Stimulated activated CD4-positive, alpha-beta T cell treated with anti-CD3 and anti-CD28 coated beads, Interleukin-1b, Interleukin-23, amount 100 ng/mL, for 1 hour (primary cell): ENCODE results near the gene GTF3C5.
"Not testable (repeated sequence)": the region's sequence is repeated elsewhere in the genome, so short reads cannot be mapped to it uniquely, and the experiment has no call there.

ENCODE experiments used
- DNase-seq, 2 donors: peaks; one replicate each; pipeline ENCODE4 v3.0.0-alpha.2; 2020; ENCODE audit warnings: low read depth in 2 of 2

The GTF3C5 gene

DNA sequence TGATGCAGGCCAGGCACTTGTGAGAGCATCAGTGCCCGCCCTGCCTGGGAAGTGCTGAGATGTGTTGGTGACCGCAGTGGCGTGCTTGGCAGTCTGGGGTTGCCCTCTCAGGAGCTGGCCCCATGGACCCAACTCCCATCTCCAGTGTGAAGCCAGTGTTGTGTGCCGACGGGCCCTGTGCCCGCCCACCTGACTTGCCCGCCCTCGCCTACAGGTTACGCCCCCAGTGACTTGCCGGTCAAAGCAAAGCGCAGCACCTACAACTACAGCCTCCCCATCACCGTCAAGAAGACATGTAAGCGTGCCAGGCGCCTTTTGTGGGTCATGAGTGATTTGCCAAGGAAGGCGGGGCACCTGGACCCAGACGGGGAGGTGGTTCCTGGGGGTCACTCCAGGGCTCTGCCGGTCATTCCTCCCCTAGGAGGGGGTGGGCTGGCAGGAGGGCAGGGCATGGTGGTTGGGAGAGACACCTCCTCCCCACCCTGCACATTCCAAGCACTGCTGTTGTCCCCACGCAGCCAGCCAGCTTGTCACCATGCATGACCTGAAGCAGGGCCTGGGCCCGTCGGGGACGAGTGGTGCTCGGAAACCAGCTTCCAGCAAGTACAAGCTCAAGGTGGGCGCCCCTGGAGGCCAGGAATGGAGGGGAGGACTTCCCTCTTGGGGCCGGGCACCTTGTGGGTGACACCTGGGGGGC, 23.5 kb downstream of the GTF3C5 start:
- DNase-seq: no peak

DNA sequence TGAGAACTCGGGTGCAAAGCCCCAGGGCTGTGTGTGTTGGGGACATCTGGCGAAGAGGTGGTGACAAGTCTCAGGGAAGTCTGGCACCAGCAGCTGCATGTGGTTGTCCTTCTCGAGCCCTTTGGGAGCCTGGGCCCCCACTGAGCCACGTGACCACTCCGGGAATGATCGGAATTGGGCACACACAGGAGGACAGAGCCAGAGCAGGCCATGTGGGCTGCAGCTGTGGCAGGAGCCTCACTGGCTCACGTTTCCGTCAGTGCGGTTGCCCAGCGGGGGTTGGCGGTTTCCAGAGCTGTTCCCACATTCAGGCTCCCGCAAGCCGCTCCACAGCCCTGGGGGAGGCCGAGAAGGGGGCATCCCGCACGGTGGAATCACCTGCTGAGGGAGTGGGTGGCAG, 24.2 kb downstream of the GTF3C5 start:
- no peak for DNase-seq

DNA sequence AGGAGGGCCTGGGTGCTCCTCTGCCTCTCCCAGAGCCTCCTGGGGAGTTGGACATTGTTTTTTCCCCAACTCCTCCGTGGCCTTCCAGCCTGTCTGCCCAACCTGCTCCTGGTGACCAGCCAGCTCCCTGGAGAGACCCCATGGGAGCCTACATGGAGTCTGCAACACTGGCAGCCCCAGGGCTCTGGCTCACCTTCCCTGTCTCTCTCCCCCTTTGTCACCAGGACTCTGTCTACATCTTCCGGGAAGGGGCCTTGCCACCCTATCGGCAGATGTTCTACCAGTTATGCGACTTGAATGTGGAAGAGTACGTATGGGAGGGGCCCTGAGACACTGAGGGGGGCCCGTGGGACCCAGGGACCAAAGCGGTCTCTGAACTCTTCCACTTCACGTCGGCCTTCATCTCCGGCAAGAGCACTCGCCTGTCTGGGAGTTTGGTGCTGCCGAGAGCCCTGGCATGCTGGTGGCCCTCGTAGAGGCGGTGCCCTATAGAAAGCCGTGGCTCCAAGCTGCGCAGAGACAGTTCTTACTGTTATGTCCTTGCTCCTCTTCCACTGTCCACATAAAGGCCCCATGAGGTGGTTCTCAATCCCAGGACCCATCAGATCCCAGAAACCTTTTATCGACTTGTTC, 25.1 kb downstream of the GTF3C5 start:
- no peak for DNase-seq

DNA sequence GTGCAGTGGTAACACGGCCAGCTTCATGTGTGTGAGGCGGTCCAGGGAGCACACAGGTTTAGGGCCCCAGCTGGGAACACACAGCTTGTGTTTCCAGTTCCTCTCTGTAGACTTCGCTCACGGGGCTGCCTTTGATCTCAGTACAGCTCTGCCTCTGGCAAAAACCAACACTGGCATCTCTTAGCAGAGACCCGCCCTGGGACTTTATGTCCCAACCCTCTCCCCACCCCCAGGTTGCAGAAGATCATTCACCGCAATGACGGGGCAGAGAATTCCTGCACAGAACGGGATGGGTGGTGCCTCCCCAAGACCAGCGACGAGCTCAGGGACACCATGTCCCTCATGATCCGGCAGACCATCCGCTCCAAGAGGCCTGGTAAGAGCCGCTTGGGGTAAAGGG, 25.7 kb downstream of the GTF3C5 start:
- DNase-seq: no peak

DNA sequence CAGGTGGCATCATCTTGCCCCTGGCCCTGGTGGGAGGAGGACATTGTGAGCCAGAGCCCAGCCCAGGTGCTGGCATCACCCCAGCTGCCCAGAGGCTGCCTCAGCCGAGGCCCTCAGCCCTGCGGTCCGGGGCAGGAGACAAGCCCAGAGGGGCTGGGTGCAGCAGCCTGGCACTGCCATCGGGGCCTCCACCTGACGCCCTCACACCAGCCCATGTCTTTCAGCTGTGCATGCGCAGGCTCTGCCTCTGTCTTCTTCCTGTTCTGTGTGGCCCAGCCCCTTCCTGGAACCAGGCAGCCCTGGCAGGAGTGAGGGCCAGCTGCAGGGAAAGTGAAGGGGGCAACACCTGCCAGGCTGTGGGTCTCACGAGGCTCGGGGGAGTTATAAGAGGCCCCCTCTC, 26.2 kb downstream of the GTF3C5 start:
- DNase-seq: no peak

DNA sequence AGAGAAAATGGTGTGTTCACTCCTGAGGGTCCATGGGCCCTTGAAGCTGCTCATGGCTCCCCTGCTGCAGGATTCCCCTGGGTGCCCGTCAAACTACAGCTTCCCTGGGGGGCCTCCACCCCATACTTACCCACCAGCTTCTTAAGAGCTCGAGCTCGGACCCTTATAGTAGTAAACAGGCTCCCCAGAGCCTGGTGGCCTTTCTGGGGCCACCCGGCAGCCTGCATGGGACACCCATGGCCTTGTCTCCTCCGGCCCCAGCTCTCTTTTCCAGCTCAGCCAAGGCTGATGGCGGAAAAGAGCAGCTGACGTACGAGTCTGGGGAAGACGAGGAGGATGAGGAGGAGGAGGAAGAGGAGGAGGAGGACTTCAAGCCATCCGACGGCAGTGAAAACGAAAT, 26.8 kb downstream of the GTF3C5 start:
- DNase-seq: no peak

DNA sequence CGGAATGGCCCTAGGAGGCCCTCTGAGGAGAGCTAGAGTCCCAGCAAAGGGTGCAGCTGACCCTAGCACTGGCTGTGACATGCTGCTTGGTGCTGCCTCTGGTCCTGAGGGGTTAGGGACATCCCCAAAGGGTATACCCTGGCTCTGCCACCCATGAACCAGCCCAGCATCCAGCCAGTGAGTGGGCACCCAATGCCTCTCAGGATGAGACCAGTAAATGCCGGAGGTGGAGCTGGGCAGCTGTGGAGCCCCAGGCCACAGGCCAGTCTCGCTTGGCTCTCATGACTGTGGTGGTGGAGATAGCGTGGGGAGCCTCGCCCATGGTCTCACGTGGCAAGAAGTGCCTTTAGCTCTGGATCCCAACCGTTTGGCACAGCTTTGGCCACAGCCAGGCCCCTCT, 27.3 kb downstream of the GTF3C5 start:
- no peak for DNase-seq

DNA sequence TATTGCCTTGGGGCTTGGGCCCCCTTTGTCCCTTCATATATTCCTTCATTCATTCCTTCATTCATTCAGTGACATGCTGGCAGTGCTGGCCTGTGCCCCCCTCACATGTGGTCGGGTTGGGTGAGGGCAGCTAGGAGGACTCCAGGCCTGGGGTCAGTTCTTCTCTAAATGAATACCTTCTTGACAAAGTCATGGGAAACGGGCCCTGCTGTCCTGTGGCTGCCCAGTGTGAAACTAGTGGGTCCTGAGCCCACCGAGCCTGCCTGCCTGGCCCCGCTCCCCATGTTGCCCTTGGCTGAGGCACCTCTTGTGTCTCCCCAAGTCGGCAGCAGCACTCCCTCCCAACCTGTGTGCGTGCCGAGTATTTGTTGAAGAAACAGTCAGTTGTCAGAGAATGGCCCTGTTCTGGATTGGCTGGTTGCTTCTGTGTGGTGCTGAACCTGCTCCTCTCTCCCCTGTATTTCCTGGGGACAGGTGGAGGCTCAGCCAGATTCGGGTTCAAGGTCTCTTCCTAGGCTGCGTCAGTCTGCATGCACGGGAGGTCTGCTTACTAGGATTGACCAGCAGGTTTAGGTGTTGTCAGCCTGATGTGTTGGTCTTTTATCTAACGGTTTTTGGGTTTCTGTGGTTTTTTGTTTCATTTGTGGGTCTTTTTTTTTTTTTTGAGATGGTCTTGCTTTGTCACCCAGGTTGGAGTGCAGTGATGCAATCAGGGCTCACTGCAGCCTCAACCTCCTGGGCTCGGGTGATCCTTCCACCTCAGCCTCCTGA, 27.9 kb downstream of the GTF3C5 start:
- no peak for DNase-seq

DNA sequence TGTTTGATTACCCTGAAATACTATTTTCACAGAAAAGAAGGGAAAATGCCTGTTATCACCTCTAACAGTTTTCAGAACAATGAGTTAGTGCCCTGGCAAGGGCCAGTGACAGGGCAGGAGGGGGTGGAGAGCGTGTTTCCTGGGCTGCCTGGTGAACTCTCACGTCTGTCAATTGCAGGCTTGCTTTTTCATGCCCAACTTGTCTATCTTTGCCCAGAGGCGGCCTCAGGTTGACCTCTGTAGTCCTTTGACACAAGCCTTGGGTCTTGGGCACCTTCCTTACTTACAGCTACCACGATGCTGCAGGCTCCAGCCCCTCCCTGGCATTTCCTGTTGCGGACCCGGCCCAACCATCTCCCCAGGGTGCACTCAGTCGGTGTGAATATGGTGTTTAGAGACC, 28.8 kb downstream of the GTF3C5 start:
- DNase-seq: no peak

DNA sequence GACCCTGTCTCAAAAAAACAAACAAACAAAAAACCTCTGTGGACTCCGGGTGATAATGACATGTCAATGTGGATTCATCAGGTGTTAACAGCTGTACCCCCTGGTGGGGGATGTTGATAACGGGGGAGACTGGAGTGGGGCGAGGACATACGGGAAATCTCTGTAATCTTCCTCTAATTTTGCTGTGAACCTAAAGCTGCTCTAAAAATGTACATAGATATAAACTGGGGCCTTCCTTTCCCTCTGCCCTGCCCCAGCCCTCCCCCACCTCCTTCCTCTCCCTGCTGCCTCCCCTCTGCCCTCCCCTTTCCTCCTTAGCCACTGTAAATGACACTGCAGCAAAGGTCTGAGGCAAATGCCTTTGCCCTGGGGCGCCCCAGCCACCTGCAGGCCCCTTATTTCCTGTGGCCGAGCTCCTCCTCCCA, 29.6 kb downstream of the GTF3C5 start:
- no peak for DNase-seq

DNA sequence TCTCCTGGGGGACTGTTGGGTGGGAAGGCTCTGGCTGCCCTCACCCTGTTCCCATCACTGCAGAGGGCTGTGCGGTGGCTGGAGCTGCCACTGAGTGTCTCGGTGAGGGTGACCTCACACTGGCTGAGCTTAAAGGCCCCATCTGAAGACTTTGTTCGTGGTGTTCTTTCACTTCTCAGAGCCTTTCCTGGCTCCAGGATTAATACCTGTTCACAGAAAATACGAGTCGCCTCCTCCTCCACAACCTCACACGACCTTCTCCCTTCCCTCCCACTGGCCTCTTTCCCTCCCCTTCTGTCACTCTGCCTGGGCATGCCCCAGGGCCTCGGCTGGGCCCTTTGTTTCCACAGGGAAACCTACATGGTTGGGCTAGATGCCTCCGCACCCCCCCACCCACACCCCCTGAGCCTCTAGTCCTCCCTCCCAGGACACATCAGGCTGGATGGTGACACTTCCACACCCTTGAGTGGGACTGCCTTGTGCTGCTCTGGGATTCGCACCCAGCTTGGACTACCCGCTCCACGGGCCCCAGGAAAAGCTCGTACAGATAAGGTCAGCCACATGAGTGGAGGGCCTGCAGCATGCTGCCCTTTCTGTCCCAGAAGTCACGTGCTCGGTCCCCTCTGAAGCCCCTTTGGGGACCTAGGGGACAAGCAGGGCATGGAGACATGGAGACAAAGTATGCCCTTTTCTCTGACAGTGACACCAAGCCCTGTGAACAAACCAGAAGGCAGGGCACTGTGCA, 30.4 kb downstream of the GTF3C5 start:
- not testable (repeated sequence) for DNase-seq

DNA sequence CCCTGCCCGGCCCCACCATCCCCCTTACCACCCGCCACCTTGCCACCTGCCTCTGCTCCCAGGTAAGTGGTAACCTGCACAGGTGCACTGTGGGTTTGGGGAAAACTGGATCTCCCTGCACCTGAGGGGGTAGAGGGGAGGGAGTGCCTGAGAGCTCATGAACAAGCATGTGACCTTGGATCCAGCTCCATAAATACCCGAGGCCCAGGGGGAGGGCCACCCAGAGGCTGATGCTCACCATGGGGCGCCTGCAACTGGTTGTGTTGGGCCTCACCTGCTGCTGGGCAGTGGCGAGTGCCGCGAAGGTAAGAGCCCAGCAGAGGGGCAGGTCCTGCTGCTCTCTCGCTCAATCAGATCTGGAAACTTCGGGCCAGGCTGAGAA, 31.0 kb downstream of the GTF3C5 start, which contains the start of gene CEL:
Gene CEL (plus strand): TSS at position 218 of the 382 bp plus-strand sequence. CDS start 22 bp downstream, at position 240.
- not testable (repeated sequence) for DNase-seq

DNA sequence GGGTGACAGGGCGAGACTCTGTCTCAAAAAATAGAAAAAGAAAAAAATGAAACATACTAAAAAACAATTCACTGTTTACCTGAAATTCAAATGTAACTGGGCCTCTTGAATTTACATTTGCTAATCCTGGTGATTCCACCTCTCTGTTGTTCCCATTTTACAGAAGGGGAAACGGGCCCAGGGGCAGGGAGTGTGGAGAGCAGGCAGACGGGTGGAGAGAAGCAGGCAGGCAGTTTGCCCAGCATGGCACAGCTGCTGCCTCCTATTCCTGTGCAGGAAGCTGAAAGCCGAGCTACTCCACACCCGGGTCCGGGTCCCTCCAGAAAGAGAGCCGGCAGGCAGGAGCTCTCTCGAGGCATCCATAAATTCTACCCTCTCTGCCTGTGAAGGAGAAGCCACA, 31.8 kb downstream of the GTF3C5 start:
- not testable (repeated sequence) for DNase-seq

DNA sequence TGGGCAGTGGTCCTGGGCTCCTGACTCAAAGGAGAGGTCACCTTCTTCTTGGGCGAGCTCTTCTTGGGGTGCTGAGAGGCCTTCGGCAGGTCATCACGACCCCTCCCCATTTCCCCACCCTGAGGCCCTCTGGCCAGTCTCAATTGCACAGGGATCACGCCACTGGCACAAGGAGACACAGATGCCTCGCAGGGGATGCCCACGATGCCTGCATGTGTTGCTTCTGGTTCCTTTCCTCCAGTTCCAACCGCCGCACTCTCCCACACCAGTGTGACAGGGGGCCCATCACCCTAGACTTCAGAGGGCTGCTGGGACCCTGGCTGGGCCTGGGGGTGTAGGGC, 32.3 kb downstream of the GTF3C5 start:
- no peak for DNase-seq

DNA sequence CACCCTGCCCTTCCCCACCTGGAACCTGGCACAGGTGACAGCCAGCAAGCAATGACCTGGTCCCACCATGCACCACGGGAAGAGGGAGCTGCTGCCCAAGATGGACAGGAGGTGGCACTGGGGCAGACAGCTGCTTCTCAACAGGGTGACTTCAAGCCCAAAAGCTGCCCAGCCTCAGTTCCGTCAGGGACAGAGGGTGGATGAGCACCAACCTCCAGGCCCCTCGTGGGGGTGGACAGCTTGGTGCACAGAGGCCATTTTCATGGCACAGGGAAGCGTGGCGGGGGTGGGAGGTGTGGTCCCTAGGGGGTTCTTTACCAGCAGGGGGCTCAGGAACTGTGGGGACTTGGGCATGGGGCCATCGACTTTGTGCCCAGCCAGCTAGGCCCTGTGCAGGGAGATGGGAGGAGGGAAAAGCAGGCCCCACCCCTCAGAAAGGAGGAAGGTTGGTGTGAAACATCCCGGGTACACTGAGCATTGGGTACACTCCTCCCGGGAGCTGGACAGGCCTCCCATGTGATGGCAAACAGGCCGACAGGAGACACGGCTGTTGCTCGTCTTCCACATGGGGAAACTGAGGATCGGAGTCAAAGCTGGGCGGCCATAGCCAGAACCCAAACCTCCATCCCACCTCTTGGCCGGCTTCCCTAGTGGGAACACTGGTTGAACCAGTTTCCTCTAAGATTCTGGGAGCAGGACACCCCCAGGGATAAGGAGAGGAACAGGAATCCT, 32.9 kb downstream of the GTF3C5 start:
- DNase-seq: no peak

DNA sequence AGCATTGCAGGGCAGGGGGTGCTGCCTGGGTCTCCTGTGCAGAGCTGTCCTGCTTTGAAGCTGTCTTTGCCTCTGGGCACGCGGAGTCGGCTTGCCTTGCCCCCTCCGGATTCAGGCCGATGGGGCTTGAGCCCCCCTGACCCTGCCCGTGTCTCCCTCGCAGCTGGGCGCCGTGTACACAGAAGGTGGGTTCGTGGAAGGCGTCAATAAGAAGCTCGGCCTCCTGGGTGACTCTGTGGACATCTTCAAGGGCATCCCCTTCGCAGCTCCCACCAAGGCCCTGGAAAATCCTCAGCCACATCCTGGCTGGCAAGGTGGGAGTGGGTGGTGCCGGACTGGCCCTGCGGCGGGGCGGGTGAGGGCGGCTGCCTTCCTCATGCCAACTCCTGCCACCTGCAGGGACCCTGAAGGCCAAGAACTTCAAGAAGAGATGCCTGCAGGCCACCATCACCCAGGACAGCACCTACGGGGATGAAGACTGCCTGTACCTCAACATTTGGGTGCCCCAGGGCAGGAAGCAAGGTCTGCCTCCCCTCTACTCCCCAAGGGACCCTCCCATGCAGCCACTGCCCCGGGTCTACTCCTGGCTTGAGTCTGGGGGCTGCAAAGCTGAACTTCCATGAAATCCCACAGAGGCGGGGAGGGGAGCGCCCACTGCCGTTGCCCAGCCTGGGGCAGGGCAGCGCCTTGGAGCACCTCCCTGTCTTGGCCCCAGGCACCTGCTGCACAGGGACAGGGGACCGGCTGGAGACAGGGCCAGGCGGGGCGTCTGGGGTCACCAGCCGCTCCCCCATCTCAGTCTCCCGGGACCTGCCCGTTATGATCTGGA, 33.7 kb downstream of the GTF3C5 start:
- DNase-seq: no peak

DNA sequence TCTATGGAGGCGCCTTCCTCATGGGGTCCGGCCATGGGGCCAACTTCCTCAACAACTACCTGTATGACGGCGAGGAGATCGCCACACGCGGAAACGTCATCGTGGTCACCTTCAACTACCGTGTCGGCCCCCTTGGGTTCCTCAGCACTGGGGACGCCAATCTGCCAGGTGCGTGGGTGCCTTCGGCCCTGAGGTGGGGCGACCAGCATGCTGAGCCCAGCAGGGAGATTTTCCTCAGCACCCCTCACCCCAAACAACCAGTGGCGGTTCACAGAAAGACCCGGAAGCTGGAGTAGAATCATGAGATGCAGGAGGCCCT, 34.2 kb downstream of the GTF3C5 start:
- no peak for DNase-seq

DNA sequence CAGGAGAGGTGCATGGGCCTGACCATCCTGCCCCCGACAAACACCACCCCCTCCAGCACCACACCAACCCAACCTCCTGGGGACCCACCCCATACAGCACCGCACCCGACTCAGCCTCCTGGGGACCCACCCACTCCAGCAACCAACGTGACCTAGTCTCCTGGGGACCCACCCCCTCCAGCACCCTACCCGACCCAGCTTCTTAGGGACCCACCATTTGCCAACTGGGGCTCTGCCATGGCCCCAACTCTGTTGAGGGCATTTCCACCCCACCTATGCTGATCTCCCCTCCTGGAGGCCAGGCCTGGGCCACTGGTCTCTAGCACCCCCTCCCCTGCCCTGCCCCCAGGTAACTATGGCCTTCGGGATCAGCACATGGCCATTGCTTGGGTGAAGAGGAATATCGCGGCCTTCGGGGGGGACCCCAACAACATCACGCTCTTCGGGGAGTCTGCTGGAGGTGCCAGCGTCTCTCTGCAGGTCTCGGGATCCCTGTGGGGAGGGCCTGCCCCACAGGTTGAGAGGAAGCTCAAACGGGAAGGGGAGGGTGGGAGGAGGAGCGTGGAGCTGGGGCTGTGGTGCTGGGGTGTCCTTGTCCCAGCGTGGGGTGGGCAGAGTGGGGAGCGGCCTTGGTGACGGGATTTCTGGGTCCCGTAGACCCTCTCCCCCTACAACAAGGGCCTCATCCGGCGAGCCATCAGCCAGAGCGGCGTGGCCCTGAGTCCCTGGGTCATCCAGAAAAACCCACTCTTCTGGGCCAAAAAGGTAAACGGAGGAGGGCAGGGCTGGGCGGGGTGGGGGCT, 35.6 kb downstream of the GTF3C5 start:
- DNase-seq: no peak

DNA sequence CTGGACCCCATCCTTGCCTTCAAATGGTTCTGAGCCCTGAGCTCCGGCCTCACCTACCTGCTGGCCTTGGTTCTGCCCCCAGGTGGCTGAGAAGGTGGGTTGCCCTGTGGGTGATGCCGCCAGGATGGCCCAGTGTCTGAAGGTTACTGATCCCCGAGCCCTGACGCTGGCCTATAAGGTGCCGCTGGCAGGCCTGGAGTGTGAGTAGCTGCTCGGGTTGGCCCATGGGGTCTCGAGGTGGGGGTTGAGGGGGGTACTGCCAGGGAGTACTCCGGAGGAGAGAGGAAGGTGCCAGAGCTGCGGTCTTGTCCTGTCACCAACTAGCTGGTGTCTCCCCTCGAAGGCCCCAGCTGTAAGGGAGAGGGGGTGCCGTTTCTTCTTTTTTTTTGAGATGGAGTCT, 36.2 kb downstream of the GTF3C5 start:
- no peak for DNase-seq

DNA sequence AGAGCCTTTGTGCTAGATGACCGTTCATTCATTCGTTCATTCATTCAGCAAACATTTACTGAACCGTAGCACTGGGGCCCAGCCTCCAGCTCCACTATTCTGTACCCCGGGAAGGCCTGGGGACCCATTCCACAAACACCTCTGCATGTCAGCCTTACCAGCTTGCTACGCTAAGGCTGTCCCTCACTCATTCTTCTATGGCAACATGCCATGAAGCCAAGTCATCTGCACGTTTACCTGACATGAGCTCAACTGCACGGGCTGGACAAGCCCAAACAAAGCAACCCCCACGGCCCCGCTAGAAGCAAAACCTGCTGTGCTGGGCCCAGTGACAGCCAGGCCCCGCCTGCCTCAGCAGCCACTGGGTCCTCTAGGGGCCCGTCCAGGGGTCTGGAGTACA, 37.0 kb downstream of the GTF3C5 start:
- no peak for DNase-seq
